H9 (cell line): ENCODE data around the gene RPL37. TPM values are rescaled to one million over a fixed set of nuclear protein-coding genes. Genes with fewer than 3 reads are reported as not detected.

Source experiments
- DNase-seq: peaks from one replicate; pipeline ENCODE4 v3.0.0-alpha.2; 2017
- H2AFZ ChIP-seq: one replicate; pipeline ENCODE4 v1.6.1; 2013; ENCODE audit warnings: mild to moderate bottlenecking, low read length, control low read depth, moderate library complexity
- H2AK5ac ChIP-seq: 2 replicates; pipeline ENCODE4 v1.6.1; 2013; ENCODE audit warnings: low read length, control low read depth, mixed read lengths; ENCODE audit not compliant: insufficient read length
- H2BK120ac ChIP-seq: one replicate; pipeline ENCODE4 v1.6.1; 2013; ENCODE audit warnings: low read depth, mild to moderate bottlenecking, low read length, control low read depth, inconsistent platforms; ENCODE audit not compliant: poor library complexity, severe bottlenecking
- H2BK12ac ChIP-seq: 2 replicates; pipeline ENCODE4 v1.6.1; 2013; ENCODE audit warnings: low read length, control low read depth, mixed read lengths, low read depth; ENCODE audit not compliant: insufficient read length
- H2BK15ac ChIP-seq: 2 replicates; pipeline ENCODE4 v1.6.1; 2013; ENCODE audit warnings: low read depth, low read length, control low read depth
- H2BK20ac ChIP-seq: one replicate; pipeline ENCODE4 v1.6.1; 2013; ENCODE audit warnings: low read depth, mild to moderate bottlenecking, low read length, control low read depth, inconsistent platforms; ENCODE audit not compliant: poor library complexity, severe bottlenecking
- H2BK5ac ChIP-seq: 2 replicates; pipeline ENCODE4 v1.6.1; 2013; ENCODE audit warnings: low read length, control low read depth, mixed read lengths; ENCODE audit not compliant: insufficient read length
- H3K14ac ChIP-seq: 2 replicates; pipeline ENCODE4 v1.6.1; 2013; ENCODE audit warnings: low read length, control low read depth; ENCODE audit not compliant: insufficient read depth
- H3K18ac ChIP-seq: 2 replicates; pipeline ENCODE4 v1.6.1; 2013; ENCODE audit warnings: low read depth, mild to moderate bottlenecking, mixed read lengths, low read length, control low read depth; ENCODE audit not compliant: insufficient read length
- H3K23ac ChIP-seq: 2 replicates; pipeline ENCODE4 v1.6.1; 2013; ENCODE audit warnings: low read length, control low read depth, mixed read lengths, low read depth; ENCODE audit not compliant: insufficient read length
- H3K23me2 ChIP-seq: 2 replicates; pipeline ENCODE4 v1.6.1; 2013; ENCODE audit warnings: low read depth, mild to moderate bottlenecking, mixed read lengths, low read length, control low read depth; ENCODE audit not compliant: insufficient read length, poor library complexity, severe bottlenecking
- H3K27ac ChIP-seq: 2 replicates; pipeline ENCODE4 v1.5.1; 2013; ENCODE audit warnings: low read length, control low read depth, mixed read lengths, low read depth; ENCODE audit not compliant: insufficient read length
- H3K27me3 ChIP-seq: 2 replicates; pipeline ENCODE4 v1.6.1; 2013; ENCODE audit warnings: low read length, control low read depth, inconsistent platforms; ENCODE audit not compliant: insufficient read depth
- H3K4ac ChIP-seq: 2 replicates; pipeline ENCODE4 v1.6.1; 2013; ENCODE audit warnings: low read depth, mild to moderate bottlenecking, control low read depth, inconsistent platforms, low read length, moderate library complexity
- H3K4me1 ChIP-seq: 2 replicates; pipeline ENCODE4 v1.6.1; 2013; ENCODE audit warnings: low read length, control low read depth, inconsistent platforms; ENCODE audit not compliant: insufficient read depth
- H3K4me2 ChIP-seq: 2 replicates; pipeline ENCODE4 v1.6.1; 2013; ENCODE audit warnings: low read length, control low read depth, mixed read lengths; ENCODE audit not compliant: insufficient read length, insufficient read depth
- H3K56ac ChIP-seq: 2 replicates; pipeline ENCODE4 v1.6.1; 2013; ENCODE audit warnings: low read depth, mild to moderate bottlenecking, mixed read lengths, low read length, control low read depth; ENCODE audit not compliant: insufficient read length
- H3K79me1 ChIP-seq: 2 replicates; pipeline ENCODE4 v1.6.1; 2013; ENCODE audit warnings: low read depth, mild to moderate bottlenecking, moderate library complexity, low read length, control low read depth, inconsistent platforms; ENCODE audit not compliant: insufficient read depth, poor library complexity, severe bottlenecking
- H3K79me2 ChIP-seq: 2 replicates; pipeline ENCODE4 v1.6.1; 2013; ENCODE audit warnings: low read length, control low read depth, inconsistent platforms; ENCODE audit not compliant: insufficient read depth
- H3K9ac ChIP-seq: 2 replicates; pipeline ENCODE4 v1.6.1; 2013; ENCODE audit warnings: low read length, control low read depth, mixed read lengths; ENCODE audit not compliant: insufficient read length; ENCODE audit errors: extremely low read depth
- H3K9me3 ChIP-seq: one replicate; pipeline ENCODE4 v1.6.1; 2013; ENCODE audit warnings: low read depth, low read length, inconsistent platforms; ENCODE audit not compliant: control insufficient read depth
- H3T11ph ChIP-seq: one replicate; pipeline ENCODE4 v1.6.1; 2013; ENCODE audit warnings: mild to moderate bottlenecking, low read length, control low read depth, inconsistent platforms
- H4K20me1 ChIP-seq: one replicate; pipeline ENCODE4 v1.6.1; 2013; ENCODE audit not compliant: control insufficient read depth, insufficient read length, insufficient read depth
- H4K5ac ChIP-seq: 2 replicates; pipeline ENCODE4 v1.6.1; 2013; ENCODE audit warnings: low read depth, mild to moderate bottlenecking, mixed read lengths, low read length, control low read depth; ENCODE audit not compliant: insufficient read length
- H4K8ac ChIP-seq: replicated peaks from 2 replicates; pipeline ENCODE4 v1.6.1; 2013; ENCODE audit warnings: low read length, control low read depth, mixed read lengths, low read depth; ENCODE audit not compliant: insufficient read length
- H4K91ac ChIP-seq: 2 replicates; pipeline ENCODE4 v1.6.1; 2013; ENCODE audit warnings: low read depth, mild to moderate bottlenecking, moderate library complexity, mixed read lengths, low read length, control low read depth; ENCODE audit not compliant: insufficient read length
- H3K27ac Mint-ChIP-seq, 3 experiments: 2 replicates in 2 of 3; 3 replicates in 1 of 3; pipeline ENCODE4 v1.8.0; 2020 to 2021; ENCODE audit warnings: mixed read lengths in 3 of 3, mild to moderate bottlenecking in 1 of 3, moderate library complexity in 1 of 3
- H3K27me3 Mint-ChIP-seq: 2 replicates; pipeline ENCODE4 v1.8.0; 2021; ENCODE audit warnings: low read depth, mild to moderate bottlenecking, moderate library complexity, mixed read lengths
- H3K36me3 Mint-ChIP-seq, 3 experiments: 2 replicates in 2 of 3; 3 replicates in 1 of 3; pipeline ENCODE4 v1.8.0; 2020 to 2021; ENCODE audit warnings: low read depth in 3 of 3, mixed read lengths in 3 of 3; ENCODE audit not compliant: insufficient read depth in 1 of 3
- H3K4me1 Mint-ChIP-seq, 2 experiments: 2 replicates each; pipeline ENCODE4 v1.8.0; 2020; ENCODE audit warnings: mixed read lengths in 2 of 2
- H3K4me3 Mint-ChIP-seq, 2 experiments: 2 replicates in 1 of 2; 3 replicates in 1 of 2; pipeline ENCODE4 v1.8.0; 2020 to 2021; ENCODE audit warnings: mild to moderate bottlenecking in 2 of 2, mixed read lengths in 2 of 2, moderate library complexity in 1 of 2
- H3K9me3 Mint-ChIP-seq, 2 experiments: 2 replicates in 1 of 2; 3 replicates in 1 of 2; pipeline ENCODE4 v1.8.0; 2020; ENCODE audit warnings: mild to moderate bottlenecking in 2 of 2, mixed read lengths in 2 of 2, moderate library complexity in 1 of 2
- WGBS: extraction: QIAGEN DNeasy Blood & Tissue Kit; methylation state at CpG from one replicate; pipeline ENCODE4 v1.1.7; 2013; ENCODE audit warnings: missing lambda C conversion rate, low lambda C conversion rate, mixed read lengths; ENCODE audit not compliant: insufficient read length; ENCODE audit errors: extremely low coverage; 5-methylcytosine and 5-hydroxymethylcytosine counted together
- total RNA-seq: library from RNA; stranded (reverse); gene quantifications from 2 replicates; pipeline ENCODE4 v1.2.1, GENCODE V29; 2021
- TF ChIP-seq, protein P1 (sequence below): fragments of 200-600 bp; sonication (generic); conservative IDR thresholded peaks from 3 replicates; pipeline ENCODE4 v1.8.0; 2021; ENCODE audit warnings: antibody characterized with exemption, mild to moderate bottlenecking

Gene RPL37
- total RNA-seq, 1 experiment from 2014 or later, result 1,735 TPM

DNA sequence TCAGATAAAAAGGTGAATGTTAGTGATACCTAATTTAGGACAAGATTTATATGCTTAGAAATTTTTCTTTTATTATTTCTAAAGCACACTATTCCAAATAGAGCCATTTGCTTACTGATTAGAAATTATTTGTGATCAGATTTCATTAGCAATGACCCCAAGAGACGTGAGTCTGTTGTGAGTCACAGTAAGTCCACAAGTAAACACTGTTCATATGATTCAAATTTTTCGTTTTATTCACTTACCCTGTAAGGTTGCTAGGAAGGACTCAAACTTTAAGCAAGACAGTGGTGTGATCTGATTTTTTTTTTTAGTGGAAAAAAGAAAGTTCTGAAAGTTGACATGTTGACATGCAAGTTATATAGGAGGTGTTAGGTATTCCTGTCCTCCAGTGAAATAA is 7.3 kb upstream of the RPL37 start:
- WGBS, result no CpG with 5 or more reads among the region's 2 CpGs
- no peak for DNase-seq
- Mint-ChIP-seq H3K4me3 (no peak overlapping the region), H3K4me1 (peaks cover 10% of the 10 kb centered on the region in 2 experiments), H3K27ac (no peak overlapping the region), H3K27me3 (no peaks in the 10 kb centered on the region), H3K36me3 (no peaks in the 10 kb centered on the region), H3K9me3 (no peaks in the 10 kb centered on the region)
- Histone ChIP-seq H3T11ph (no peak overlapping the region), H3K23me2 (peaks cover 3% of the 10 kb centered on the region), H3K4me2 (no peak overlapping the region), H3K27me3 (no peaks in the 10 kb centered on the region), H3K4me1 (no peaks in the 10 kb centered on the region), H3K18ac (no peak overlapping the region), H3K79me2 (no peaks in the 10 kb centered on the region), H2AK5ac (no peak overlapping the region), H4K91ac (no peak overlapping the region), H3K23ac (no peak overlapping the region), H3K79me1 (no peaks in the 10 kb centered on the region), H2AFZ (no peak overlapping the region), H2BK5ac (no peak overlapping the region), H4K5ac (no peak overlapping the region), H3K9me3 (no peaks in the 10 kb centered on the region), H3K27ac (no peak overlapping the region), H2BK120ac (no peak overlapping the region), H3K56ac (no peak overlapping the region), H3K4ac (no peak overlapping the region), H2BK15ac (no peak overlapping the region), H3K9ac (no peak overlapping the region), H3K14ac (no peak overlapping the region), H4K20me1 (peaks cover 4% of the 10 kb centered on the region), H2BK12ac (no peak overlapping the region), H4K8ac (no peak overlapping the region), H2BK20ac (no peak overlapping the region)
- TF ChIP-seq, protein P1, sequence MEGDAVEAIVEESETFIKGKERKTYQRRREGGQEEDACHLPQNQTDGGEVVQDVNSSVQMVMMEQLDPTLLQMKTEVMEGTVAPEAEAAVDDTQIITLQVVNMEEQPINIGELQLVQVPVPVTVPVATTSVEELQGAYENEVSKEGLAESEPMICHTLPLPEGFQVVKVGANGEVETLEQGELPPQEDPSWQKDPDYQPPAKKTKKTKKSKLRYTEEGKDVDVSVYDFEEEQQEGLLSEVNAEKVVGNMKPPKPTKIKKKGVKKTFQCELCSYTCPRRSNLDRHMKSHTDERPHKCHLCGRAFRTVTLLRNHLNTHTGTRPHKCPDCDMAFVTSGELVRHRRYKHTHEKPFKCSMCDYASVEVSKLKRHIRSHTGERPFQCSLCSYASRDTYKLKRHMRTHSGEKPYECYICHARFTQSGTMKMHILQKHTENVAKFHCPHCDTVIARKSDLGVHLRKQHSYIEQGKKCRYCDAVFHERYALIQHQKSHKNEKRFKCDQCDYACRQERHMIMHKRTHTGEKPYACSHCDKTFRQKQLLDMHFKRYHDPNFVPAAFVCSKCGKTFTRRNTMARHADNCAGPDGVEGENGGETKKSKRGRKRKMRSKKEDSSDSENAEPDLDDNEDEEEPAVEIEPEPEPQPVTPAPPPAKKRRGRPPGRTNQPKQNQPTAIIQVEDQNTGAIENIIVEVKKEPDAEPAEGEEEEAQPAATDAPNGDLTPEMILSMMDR, result no peak
